ENCODE measurements around the gene SSTR3. TPM values are rescaled to one million over a fixed set of nuclear protein-coding genes. Genes with fewer than 3 reads are reported as not detected.

The SSTR3 gene
- total and polyA plus RNA-seq, 4 donors = 0.19 TPM; not detected in 3

- TF ChIP-seq YY1 (IDR thresholded peaks at IDR 0.05) (no peak), FOXA1 (IDR thresholded peaks at IDR 0.05) (no peak), ATF3 (IDR thresholded peaks at IDR 0.05) (no peak), FOXA2 (IDR thresholded peaks at IDR 0.05) (no peak), HNF4G (IDR thresholded peaks at IDR 0.05) (no peak), HNF4A (conservative IDR thresholded peaks at IDR 0.05) (no peak), RAD21 (IDR thresholded peaks at IDR 0.05) (no peak), NR2F2 (IDR thresholded peaks at IDR 0.05) (no peak), ZBTB33 (IDR thresholded peaks at IDR 0.05) (no peak), EGR1 (IDR thresholded peaks at IDR 0.05; ENCODE audit: low read depth in 2 of 2) (no peak), REST (IDR thresholded peaks at IDR 0.05) (no peak), JUND (IDR thresholded peaks at IDR 0.05) (no peak)
- WGBS = 90% methylated on average over 15 of the region's 15 CpGs
- Histone ChIP-seq H3K36me3 (ENCODE audit: control insufficient read depth in 4 of 4, insufficient read depth in 3 of 4, low read depth in 1 of 4, low read length in 3 of 4) (no peaks in the 10 kb centered on the region), H3K4me1 (ENCODE audit: control insufficient read depth in 4 of 4, insufficient read depth in 4 of 4, low read length in 3 of 4) (peaks cover 0 to 2% (median 1%) of the 10 kb centered on the region in 4 donors), H3K4me3 (ENCODE audit: low read depth in 1 of 3, low read length in 3 of 3) (no peak overlapping the region), H3K27ac (ENCODE audit: low read depth in 1 of 2, low read length in 2 of 2) (no peak overlapping the region), H3K27me3 (ENCODE audit: control insufficient read depth in 4 of 4, insufficient read depth in 4 of 4, low read length in 3 of 4) (peaks cover 0 to 4% (median 0%) of the 10 kb centered on the region in 4 donors), H3K9ac (ENCODE audit: low read depth in 1 of 2, low read length in 2 of 2) (no peak overlapping the region), H3K9me3 (ENCODE audit: control insufficient read depth in 4 of 4, low read length in 3 of 4) (no peaks in the 10 kb centered on the region)
- DNase-seq (ENCODE audit: low spot score) = no peak
These were observed 2.1 kb downstream of the SSTR3 start for GRCh38 chr22:37210041-37210803.

- Histone ChIP-seq H3K27ac (ENCODE audit: low read depth in 1 of 2, low read length in 2 of 2) (no peak overlapping the region), H3K9ac (ENCODE audit: low read depth in 1 of 2, low read length in 2 of 2) (no peak overlapping the region), H3K4me1 (ENCODE audit: control insufficient read depth in 4 of 4, insufficient read depth in 4 of 4, low read length in 3 of 4) (peaks cover 0 to 2% (median 1%) of the 10 kb centered on the region in 4 donors), H3K9me3 (ENCODE audit: control insufficient read depth in 4 of 4, low read length in 3 of 4) (no peaks in the 10 kb centered on the region), H3K4me3 (ENCODE audit: low read depth in 1 of 3, low read length in 3 of 3) (no peak overlapping the region), H3K36me3 (ENCODE audit: control insufficient read depth in 4 of 4, insufficient read depth in 3 of 4, low read depth in 1 of 4, low read length in 3 of 4) (no peaks in the 10 kb centered on the region), H3K27me3 (ENCODE audit: control insufficient read depth in 4 of 4, insufficient read depth in 4 of 4, low read length in 3 of 4) (peaks cover 0 to 4% (median 0%) of the 10 kb centered on the region in 4 donors)
- TF ChIP-seq JUND (IDR thresholded peaks at IDR 0.05) = no peak
- no peak for TF ChIP-seq GABPA (IDR thresholded peaks at IDR 0.05 in 1 of 2, conservative IDR thresholded peaks at IDR 0.05 in 1 of 2)
- TF ChIP-seq HNF4A (conservative IDR thresholded peaks at IDR 0.05) = no peak
- no peak for TF ChIP-seq SP1 (IDR thresholded peaks at IDR 0.05)
- TF ChIP-seq EGR1 (IDR thresholded peaks at IDR 0.05; ENCODE audit: low read depth in 2 of 2) = no peak
- no peak for TF ChIP-seq FOXA1 (IDR thresholded peaks at IDR 0.05)
- TF ChIP-seq FOXA2 (IDR thresholded peaks at IDR 0.05) = no peak
- no peak for TF ChIP-seq RAD21 (IDR thresholded peaks at IDR 0.05)
- TF ChIP-seq CTCF (IDR thresholded peaks at IDR 0.05; ENCODE audit: low read depth, low read length, missing input control) = no peak
- TF ChIP-seq YY1 (IDR thresholded peaks at IDR 0.05) = no peak
- TF ChIP-seq TAF1 (conservative IDR thresholded peaks at IDR 0.05) = no peak
- no peak for DNase-seq (ENCODE audit: low spot score)
- WGBS = 84% methylated on average over 9 of the region's 9 CpGs
These were observed 3.0 kb downstream of the SSTR3 start for GRCh38 chr22:37209140-37209845.

All from liver (tissue), 9 donors.